ENCODE measurements around the gene ERC1.
"Not testable (repeated sequence)": the region's sequence is repeated elsewhere in the genome, so short reads cannot be mapped to it uniquely, and the experiment has no call there.

The ERC1 gene

GRCh38 chr12:1297639-1298175, 306.7 kb downstream of the ERC1 start:
- DNase-seq: no peak

- no peak for DNase-seq
These were observed 309.4 kb downstream of the ERC1 start for GRCh38 chr12:1300460-1300859.

- DNase-seq: no peak
These were observed 311.3 kb downstream of the ERC1 start for GRCh38 chr12:1302201-1302870.

GRCh38 chr12:1305063-1305434, 314.0 kb downstream of the ERC1 start:
- DNase-seq: no peak

- no peak for DNase-seq
These were observed 314.9 kb downstream of the ERC1 start for GRCh38 chr12:1305791-1306500.

- no peak for DNase-seq
These were observed 315.8 kb downstream of the ERC1 start for GRCh38 chr12:1306817-1307216.

GRCh38 chr12:1307796-1308195, 316.8 kb downstream of the ERC1 start:
- no peak for DNase-seq

- DNase-seq: no peak
These were observed 318.6 kb downstream of the ERC1 start for GRCh38 chr12:1309613-1310012.

- DNase-seq: no peak
These were observed 319.6 kb downstream of the ERC1 start for GRCh38 chr12:1310653-1311052.

GRCh38 chr12:1311145-1311544, 320.1 kb downstream of the ERC1 start:
- DNase-seq: no peak

- no peak for DNase-seq
These were observed 322.9 kb downstream of the ERC1 start for GRCh38 chr12:1313906-1314305.

GRCh38 chr12:1314523-1314922, 323.5 kb downstream of the ERC1 start:
- DNase-seq: no peak

- not testable (repeated sequence) for DNase-seq
These were observed 326.0 kb downstream of the ERC1 start for GRCh38 chr12:1316991-1317390.

- no peak for DNase-seq
These were observed 327.5 kb downstream of the ERC1 start for GRCh38 chr12:1318327-1319031.

- DNase-seq: no peak
These were observed 328.2 kb downstream of the ERC1 start for GRCh38 chr12:1319212-1319611.

GRCh38 chr12:1320021-1320420, 329.0 kb downstream of the ERC1 start:
- DNase-seq: no peak

GRCh38 chr12:1322821-1323220, 331.8 kb downstream of the ERC1 start:
- no peak for DNase-seq

GRCh38 chr12:1324099-1324498, 333.1 kb downstream of the ERC1 start:
- DNase-seq: no peak

GRCh38 chr12:1324910-1325309, 333.9 kb downstream of the ERC1 start:
- no peak for DNase-seq

- no peak for DNase-seq
These were observed 334.6 kb downstream of the ERC1 start for GRCh38 chr12:1325666-1326065.

GRCh38 chr12:1326258-1326657, 335.2 kb downstream of the ERC1 start:
- no peak for DNase-seq

GRCh38 chr12:1328391-1328790, 337.4 kb downstream of the ERC1 start:
- no peak for DNase-seq

- DNase-seq: no peak
These were observed 338.9 kb downstream of the ERC1 start for GRCh38 chr12:1329784-1330476.

Measured in islet precursor cell (in vitro differentiated cells).